Epithelial cell of proximal tubule (primary cell): ENCODE measurements around the gene PET100. TPM values are rescaled to one million over a fixed set of nuclear protein-coding genes. Genes with fewer than 3 reads are reported as not detected.

Experiments used
- DNase-seq: peaks from one replicate; pipeline ENCODE4 v3.0.0-alpha.2; 2011; ENCODE audit warnings: low read depth
- H3K4me3 ChIP-seq: 2 replicates; pipeline ENCODE4 v1.5.1; 2011; ENCODE audit warnings: low read depth, mild to moderate bottlenecking, low read length
- CTCF ChIP-seq: conservative IDR thresholded peaks from 2 replicates; pipeline ENCODE4 v1.5.1; 2012; ENCODE audit warnings: low read depth, mild to moderate bottlenecking, low read length
- total RNA-seq: library from RNA; depleted of rRNA; stranded (reverse); fragments of >200 nt; gene quantifications from 2 replicates; pipeline ENCODE4 v1.2.3, GENCODE V29; 2015

Gene PET100
- total RNA-seq, 1 donor from 2014 or later: 62.7 TPM

- H3K4me3 ChIP-seq: no peak overlapping the region
- no peak for TF ChIP-seq CTCF
- DNase-seq: no peak
Observed at GRCh38 chr19:7612282-7613274, 17.0 kb upstream of the PET100 start.

- TF ChIP-seq CTCF: no peak
- no peak overlapping the region for H3K4me3 ChIP-seq
- DNase-seq: no peak
Observed at GRCh38 chr19:7614859-7615741, 14.5 kb upstream of the PET100 start.

- DNase-seq: no peak
- no peak for TF ChIP-seq CTCF
- no peak overlapping the region for H3K4me3 ChIP-seq
Observed at GRCh38 chr19:7617172-7617571, 12.4 kb upstream of the PET100 start.

GRCh38 chr19:7617735-7618134, 11.9 kb upstream of the PET100 start:
- no peak for DNase-seq
- no peak for TF ChIP-seq CTCF
- H3K4me3 ChIP-seq: no peak overlapping the region

- no peak overlapping the region for H3K4me3 ChIP-seq
- no peak for DNase-seq
Observed at GRCh38 chr19:7618348-7618747, 11.2 kb upstream of the PET100 start.

More at GRCh38 chr19:7618348-7618747, 11.2 kb upstream of the PET100 start:
- TF ChIP-seq CTCF: no peak
